HG03196 (cell line): ENCODE measurements around the gene SMARCC1.
A peak's percentile ranks its signal among the peaks of the same experiment; 100 is the strongest.
"Not testable (repeated sequence)": the region's sequence is repeated elsewhere in the genome, so short reads cannot be mapped to it uniquely, and the experiment has no call there.

ENCODE experiments used
- ATAC-seq: cut with Tn5 transposase; IDR thresholded peaks from one replicate; pipeline ENCODE4 v1.9.1; 2021; ENCODE audit not compliant: unreplicated experiment

The SMARCC1 gene

DNA sequence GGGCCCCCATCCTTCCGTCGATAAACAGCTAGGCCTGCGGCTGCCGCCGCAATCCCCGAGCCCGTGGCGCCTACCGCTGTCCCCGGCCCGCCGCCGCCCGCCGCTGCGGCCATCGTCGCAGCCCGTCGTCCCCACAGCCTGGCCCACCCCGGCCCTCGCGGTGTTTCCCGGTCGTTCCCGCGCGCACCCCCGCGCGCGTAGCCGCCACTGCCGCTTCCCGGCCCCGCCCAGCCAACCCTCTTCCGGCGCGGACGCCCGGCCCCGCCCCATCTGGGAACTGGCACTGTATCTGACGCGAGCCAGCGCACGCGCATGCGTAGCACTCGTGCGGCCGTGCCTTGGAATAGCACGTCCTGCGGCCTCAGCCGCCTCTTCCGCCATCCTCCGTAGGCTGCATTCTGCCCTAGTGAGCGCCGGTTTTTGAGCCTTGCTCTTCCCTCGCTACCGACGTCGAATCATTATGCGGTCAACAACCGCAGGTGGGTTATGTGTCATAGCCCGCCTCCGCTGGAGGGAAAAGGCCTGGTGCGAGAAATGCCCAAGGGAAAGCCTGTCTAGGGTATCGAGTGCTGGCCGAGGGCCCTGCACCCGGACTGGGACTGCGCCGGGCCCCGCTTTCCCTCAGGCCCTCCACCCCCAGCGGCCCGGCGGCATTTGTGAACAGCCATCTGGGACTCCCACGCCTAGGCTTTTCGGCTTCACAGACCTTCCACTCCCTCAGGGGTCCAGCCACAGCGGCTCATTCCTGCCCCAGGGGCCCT, at the start of gene SMARCC1:
TSS of gene SMARCC1 (minus strand) at position 209 of the 761 bp plus-strand sequence. CDS start at position 113, 96 bp downstream.
- peak; percentile 79 for ATAC-seq

DNA sequence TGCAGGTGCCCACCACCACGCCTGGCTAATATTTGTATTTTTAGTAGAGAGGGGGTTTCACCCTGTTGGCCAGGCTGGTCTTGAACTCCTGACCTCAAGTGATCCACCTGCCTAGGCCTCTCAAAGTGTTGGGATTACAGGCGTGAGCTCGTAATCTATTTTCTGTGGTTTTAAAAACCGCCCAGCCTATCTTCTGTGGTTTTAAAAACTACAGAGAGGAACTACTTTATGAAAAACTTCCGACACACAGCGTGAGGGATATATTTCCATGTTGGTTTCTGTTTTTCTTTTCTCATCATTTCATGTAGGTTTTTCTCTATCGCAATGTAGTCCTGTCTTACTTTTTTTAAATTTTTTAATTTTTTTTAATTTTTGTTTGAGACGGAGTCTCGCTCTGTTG, 47.8 kb upstream of the SMARCC1 start:
- ATAC-seq, result not testable (repeated sequence)

DNA sequence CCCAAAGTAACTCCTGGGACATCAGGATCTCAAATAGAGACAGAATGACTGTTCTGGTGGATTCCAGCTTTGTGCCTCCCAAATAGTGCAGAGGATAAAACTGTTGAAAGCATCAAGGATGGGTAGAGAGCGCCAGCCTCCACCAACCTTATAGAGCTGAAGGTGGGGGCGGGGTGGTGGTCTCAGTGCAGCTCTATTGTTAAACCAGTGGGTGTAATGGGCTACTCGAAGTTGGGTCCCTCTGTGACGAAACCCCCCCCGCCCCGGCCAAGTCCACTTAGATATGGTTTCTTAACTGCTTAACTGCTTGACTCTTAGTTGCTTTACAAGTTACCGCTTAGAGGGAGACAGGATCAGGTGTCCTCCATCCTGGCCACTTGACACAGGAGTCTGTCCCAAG, 43.9 kb upstream of the SMARCC1 start:
- no peak for ATAC-seq

DNA sequence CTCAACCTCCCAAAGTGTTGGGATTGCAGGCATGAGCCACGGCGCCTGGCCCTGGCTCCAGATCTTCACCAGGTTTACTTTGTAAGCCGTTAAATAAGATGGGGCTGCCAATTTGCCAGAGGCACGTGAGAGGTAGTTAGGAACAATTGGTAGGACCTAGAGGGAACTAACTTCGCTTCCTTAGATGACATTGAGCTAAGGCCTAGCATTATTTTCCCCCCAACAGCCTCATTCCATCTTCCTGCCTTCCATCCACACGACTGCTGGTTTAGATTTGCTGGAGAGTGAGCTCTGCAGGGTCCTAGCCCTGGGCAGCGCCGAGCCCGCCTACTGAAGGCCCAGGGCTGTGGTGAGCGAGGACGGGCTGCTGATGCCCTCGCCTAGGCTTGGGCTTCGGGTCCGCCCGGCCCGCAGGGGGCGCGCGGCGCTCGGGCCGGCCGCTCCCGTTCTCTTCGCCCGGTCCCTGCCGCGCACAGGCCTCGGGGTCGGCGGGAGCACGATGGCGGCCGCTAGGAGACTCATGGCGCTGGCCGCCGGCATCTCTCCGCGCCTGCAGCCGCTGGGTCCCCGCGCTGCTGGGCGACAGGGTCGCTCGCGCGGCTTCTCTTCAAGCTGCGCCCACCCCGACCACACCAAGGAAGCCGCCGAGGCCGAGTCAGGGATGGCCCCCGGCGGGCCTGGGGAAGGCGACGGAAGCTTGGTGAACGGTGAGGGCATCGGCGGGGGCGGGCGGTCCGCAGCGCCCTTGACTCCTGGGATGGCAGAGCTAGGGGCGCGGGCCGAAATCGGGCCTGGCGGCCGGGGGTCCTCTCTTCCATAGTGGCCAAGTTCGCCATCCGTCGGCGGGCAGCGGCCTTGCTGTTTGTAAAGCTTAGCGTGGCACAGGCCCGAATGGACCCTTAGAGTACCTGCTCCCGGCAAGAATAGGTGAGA, 43.1 kb upstream of the SMARCC1 start:
- peak; percentile 92 for ATAC-seq

DNA sequence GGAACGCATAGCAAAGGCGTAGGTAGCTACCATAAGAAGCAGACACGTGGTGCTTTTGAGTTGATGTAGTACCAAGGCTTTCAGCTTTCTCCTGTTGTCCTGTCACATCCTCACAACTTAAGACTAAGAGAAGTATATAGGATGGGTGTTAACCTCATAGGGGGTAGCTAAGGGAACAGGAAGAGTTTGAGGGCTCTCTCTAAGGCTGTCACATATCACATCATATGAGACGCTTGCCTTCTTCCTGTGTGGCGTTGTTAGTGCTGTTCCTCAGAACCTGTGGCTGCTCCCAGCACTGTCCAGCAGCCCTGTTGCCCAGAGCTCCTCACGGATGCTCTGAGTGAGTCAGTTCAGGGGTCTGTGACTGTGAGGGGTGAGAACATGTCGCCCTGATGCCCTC, 35.9 kb upstream of the SMARCC1 start:
- no peak for ATAC-seq

DNA sequence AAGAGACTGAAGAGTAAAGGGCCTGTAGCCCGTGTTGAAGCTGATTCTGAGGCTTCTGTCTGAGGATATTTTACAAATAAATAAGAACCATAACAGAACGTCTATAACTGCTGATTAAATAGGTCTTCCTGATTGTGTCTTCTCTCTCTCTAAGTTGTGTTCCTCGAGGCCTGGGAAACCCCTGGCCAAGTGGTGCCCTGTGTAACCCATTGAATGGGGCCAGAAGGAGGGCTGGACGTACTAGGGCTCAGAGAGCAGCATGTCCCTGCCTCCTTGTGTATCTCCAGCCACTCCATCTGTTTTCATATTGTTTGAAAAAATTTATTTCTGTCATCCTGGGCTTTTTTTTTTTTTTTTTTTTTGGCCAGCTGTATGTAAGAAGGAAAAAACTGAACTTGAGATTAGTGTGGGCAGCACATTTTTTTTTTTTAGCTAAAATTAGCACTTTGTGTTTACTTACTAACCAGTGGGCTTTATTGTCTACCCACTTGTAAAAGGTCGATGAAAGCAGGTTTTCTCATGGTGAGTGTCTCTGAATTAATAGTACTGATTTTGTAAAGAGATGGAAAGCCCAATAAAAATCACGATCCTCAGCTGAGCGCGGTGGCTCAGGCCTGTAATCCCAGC, 32.0 kb upstream of the SMARCC1 start:
- ATAC-seq, result no peak

DNA sequence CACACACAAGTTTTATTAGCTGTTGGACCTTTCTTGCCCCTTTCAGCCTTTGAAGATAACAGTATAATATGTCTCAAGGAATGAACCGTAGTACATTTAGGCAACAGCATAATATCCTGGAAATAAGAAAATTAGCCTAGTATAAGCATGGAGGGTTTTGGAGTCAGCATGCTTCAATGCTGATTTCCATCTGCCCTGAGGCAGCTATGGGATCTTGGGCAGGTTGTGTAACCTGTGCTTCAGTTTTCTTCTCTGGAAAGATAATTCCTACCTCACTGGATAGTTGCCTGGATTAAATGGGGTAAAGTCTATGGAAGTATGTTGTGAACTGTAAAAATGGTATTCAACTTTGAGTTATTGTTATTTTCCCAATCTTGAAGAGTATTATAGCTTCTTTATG, 22.9 kb upstream of the SMARCC1 start:
- no peak for ATAC-seq

DNA sequence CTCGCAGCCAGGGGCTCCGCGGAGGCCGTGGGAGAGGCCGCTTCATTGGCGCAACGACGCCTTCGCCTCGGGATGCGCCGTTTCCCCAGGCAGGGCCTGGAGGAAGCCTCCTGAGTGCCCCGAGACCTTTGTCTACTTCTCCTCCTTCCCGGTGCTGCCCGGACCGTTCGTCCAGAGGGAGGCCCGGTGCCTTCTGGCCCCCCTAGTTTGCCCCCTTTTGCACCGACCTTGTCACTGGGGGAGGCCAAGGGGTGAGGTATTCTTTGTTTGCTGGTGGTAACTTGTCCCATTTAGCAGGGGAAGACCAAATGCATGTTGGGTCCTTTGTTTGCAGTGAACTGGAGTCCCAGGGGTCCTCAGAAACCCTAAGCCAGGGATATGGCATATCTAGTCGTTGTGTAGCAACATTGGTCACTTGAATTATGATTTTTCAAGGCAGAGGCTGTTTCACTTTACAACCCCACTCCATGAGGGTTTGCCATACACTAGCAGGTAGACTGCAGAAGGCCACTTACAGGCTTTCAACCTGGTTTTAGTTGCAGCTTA, 21.9 kb upstream of the SMARCC1 start:
- ATAC-seq, result no peak

DNA sequence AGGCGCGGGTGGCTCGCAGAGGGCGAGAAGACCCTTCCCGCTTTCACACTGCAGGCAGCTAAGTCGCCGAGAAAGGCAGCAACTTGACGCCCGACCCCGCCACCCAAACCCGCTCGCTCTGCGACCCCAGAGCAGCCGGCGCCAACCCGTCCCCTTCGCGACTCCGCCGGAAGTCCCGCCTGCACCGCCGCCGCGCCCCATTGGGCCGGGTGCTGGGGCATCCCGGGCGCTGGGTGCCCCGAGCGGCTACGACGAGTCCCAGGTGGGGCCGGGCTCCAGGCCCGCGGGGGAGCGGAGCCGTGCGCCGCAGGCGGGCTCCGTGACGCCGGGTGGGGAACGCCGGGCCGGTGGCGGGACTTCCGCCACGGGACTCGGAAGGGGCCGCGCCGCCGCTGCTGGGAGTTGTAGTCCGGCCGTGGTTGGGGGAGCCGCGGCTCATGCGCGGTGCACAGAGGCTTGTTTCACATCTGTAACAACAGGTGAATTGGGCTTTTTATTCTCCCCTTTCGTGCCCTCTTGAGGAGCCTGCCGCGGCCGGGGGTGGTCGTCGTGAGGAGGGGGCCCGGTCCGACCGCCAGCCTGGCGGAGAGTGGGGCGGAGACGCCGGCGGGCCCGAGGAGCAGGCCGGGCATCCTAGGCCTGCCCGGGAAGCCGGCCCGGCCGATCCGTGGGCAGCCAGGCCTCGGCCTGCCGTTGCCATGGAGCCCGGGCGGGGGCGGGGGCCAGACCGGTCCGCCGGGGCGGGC, 21.2 kb upstream of the SMARCC1 start, which contains the start of gene DHX30:
TSS of gene DHX30 (plus strand) at position 405 of the 746 bp plus-strand sequence. CDS start 7,546 bp downstream, outside the sequence.
- peak; percentile 77 for ATAC-seq

DNA sequence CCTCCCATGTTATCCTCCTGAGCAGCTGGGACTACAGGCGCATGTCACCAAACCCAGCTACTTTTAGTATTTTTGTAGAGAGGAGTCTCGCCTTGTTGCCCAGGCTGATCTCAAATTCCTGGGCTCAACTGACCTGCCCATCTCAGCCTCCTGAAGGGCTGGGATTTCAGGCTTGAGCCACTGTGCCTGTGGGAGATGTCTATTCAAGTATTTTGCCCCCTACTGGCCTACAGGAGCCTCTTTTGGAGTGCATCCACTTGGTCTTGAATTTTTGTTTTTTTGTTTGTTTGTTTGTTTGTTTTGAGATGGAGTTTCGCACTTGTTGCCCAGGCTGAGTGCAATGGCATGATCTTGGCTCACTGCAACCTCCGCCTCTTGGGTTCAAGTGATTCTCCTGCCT, 18.0 kb upstream of the SMARCC1 start:
- ATAC-seq, result no peak

DNA sequence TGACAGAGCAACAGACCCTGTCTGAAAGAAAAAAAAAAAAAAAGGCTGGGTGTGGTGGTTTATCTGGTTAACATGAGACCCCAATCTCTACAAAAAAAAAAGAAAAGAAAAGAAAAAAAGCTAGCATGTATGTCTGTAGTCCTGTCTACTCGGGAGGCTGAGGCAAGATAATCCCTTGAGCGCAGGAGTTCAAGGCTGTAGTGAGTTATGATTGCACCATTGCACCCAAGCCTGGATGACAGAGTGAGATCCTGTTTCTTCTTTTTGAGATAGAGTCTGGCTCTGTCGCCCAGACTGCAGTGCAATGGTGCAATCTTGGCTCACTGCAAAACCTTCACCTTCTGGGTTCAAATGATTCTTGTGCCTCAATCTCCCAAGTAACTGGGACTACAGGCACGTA, 12.9 kb upstream of the SMARCC1 start:
- ATAC-seq, result no peak

DNA sequence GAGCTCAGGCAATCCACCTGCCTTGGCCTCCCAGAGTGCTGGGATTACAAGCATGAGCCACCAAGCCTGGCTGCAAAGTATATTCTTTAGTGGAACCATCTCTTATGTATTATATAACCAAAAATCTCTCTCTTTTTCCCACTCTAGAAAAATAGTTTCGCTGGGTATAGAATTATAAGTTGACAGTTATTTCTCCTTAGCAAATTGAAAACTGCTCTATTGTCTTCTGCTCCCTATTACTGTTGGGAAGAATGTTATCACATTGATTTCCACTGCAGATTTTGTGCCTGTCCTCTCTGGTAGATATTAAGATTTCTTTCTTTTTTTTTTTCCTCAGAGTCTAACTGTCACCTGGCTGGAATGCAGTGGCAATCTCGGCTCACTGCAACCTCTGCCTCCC, 11.0 kb upstream of the SMARCC1 start:
- ATAC-seq, result no peak

DNA sequence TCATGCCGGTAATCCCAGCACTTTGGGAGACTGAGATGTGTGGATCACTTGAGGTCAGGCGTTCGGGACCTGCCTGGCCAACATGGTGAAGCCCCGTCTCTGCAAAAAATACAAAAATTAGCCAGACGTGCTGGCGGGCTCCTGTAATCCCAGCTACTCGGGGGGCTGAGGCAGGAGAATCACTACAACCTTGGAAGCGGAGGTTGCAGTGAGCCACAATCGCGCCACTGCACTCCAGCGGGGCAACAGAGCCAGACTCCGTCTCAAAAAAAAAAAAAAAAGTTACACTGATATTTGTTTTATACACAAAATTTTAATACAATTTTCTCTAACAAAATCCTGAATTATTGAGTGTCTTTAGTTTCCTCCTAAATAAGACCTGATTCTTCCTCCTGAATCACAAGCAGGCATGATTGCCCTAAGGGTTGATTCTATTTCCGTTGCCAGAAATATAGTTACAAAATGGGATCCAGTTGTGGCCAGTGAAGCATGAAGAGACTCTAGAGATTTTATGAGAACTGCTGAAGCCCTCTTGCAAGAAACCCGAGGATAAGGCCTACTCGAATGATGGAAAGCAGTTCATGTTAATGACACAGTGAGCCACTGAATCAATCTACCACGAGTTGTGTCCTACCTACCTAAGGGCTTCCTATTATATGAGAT, 9.6 kb upstream of the SMARCC1 start:
- no peak for ATAC-seq

DNA sequence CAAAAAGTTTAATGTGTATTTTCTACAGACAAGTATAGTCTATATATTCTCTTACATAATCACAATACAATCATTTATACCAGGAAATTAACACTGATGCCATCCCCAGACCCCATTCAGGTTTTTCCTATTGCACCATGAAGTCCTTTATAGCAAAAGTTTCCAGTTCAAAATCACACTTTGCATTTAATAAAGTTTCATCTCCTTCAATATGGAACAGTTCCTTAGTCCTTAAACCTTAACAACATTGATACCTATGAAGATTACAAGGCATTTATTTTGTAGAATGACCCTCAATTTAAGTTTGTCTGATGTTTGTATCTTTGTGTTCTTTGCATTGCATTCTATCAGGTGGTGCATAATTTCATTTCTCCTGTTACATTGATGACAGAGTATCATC, 2.0 kb upstream of the SMARCC1 start:
- no peak for ATAC-seq

DNA sequence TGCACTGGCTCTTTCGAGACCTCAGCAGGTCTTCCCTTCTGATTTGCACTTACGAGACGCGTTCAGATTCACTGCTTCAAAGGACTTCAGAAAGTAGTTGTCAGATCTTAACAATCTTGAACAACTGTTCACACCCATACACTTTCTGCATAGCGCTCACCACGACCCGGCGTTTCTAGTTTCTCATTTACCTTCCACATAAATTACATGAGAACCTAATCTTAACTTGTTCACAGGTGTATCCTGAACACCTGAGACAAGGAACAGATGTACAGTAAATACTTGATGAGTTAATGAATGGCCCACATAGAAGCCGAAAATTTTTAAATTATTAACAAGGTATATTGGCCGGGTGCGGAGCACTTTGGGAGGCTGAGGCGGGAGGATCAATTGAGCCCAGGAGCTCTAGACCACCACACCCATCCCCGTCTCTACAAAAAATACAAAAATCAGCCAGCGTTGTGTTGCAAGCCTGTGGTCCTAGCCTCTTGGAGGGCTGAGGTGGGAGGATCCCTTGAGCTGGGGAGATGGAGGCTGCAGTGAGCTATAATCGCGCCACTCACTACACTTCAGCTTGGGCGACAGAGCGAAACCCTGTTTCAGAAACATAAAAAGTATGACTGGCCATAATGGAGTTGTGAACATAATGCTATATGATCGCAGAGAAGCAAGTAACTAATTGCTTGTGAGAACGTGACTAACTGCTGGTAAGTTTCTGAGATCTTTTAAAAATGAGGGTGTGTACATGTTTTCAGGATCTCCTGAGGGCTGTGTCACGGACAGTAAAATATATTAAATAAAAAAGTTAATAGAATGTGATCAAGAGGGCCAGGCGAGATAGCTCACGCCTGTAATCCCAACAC, 984 bp upstream of the SMARCC1 start:
- no peak for ATAC-seq

DNA sequence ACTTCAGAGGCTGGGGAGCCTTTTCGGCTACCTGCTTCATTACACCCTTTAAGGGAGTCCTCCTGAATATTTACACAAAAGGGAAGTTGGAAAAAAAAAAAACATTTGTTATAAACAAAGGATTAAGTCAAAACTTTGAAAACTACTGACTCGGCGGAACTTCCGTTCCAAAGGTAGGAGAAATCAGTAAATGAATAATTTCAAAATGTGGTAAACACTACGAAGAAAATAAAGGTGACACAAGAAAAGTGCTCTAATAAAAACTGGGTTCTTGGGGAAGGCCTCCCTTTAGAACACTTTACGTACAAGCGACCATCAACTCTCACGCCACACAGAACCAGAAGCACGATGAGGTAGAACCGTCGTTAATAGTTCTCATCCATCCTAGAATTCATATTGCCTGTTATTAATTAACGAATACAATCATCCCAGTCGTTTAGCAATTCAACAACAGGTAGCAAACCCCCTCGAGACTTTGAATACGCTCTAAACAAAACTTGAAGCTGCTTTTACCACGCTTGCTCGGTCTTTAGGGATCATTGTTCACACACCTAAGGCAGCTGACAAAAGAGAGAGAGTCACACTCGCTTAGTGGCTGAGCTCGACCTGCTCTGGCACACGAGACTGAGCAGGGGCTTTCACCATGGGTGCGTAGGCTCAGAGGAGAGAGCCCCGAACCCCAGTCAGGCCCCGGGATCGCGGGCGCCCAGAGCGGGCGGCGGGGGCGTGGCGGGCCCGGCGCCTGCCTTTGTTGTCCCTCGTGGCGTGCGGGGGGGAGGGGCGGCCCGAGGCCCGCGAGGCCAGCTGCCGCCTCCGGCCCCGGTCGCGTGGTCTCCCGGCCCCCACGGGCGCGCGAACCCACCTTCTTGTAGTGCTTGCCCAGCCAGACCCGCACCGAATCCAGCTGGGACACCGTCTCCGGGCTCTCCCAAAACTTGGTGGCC, 680 bp downstream of the SMARCC1 start:
- ATAC-seq, result peak; percentile 40

DNA sequence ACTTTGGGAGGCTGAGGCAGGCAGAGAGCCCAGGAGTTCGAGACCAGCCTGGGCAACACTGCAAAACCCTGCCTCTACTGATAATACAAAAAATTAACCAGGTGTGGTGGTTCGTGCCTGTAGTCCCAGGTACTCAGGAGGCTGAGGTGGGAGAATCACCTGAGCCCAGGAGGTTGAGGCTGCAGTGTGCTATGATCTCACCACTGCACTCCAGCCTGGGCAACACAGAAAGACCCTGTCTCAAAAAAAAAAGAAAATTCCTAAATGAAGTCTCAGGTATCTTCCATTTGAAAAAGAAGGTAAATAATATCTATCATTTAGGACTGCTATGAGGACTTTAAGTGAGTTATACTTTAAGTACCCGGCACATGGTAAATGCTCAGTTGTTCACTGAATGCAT, 2.9 kb downstream of the SMARCC1 start:
- no peak for ATAC-seq

DNA sequence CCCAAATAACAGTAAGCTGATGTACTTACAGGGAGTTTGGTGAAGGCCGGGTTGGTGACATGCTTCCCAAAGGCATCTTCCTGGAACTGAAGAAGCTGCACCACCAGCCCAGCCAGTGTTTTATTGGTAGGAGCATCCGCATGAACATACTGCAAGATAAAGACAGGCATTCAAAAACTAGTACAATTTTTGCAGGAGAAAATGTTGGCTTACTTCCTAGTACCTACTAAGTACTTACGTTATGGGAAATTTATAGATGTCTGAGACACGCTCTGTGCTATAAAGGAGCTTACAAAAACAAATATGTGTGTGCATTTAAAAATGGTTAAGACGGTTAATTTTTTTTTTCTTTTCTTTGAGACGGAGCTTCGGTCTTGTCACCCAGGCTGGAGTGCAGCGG, 8.9 kb downstream of the SMARCC1 start:
- no peak for ATAC-seq
